HG03457 (cell line): ENCODE measurements around the gene UMODL1.
"Not testable (repeated sequence)": the region's sequence is repeated elsewhere in the genome, so short reads cannot be mapped to it uniquely, and the experiment has no call there.

Source experiments
- ATAC-seq: cut with Tn5 transposase; IDR thresholded peaks from one replicate; pipeline ENCODE4 v1.9.1; 2021; ENCODE audit warnings: moderate number of reproducible peaks; ENCODE audit not compliant: unreplicated experiment

UMODL1 gene

GRCh38 chr21:42161401-42161955 lies 90.4 kb downstream of the UMODL1 start:
- no peak for ATAC-seq

- no peak for ATAC-seq
Observed at GRCh38 chr21:42161956-42162681, 91.0 kb downstream of the UMODL1 start.

GRCh38 chr21:42162831-42163510 lies 91.9 kb downstream of the UMODL1 start:
- no peak for ATAC-seq

GRCh38 chr21:42163511-42163863 lies 92.4 kb downstream of the UMODL1 start:
- no peak for ATAC-seq

- ATAC-seq = no peak
Observed at GRCh38 chr21:42164064-42164789, 93.1 kb downstream of the UMODL1 start.

GRCh38 chr21:42164818-42165217 lies 93.7 kb downstream of the UMODL1 start:
- no peak for ATAC-seq

GRCh38 chr21:42165901-42166300 lies 94.8 kb downstream of the UMODL1 start:
- no peak for ATAC-seq

GRCh38 chr21:42169758-42170157 lies 98.6 kb downstream of the UMODL1 start:
- ATAC-seq = no peak

- ATAC-seq = no peak
Observed at GRCh38 chr21:42171091-42172053, 100.3 kb downstream of the UMODL1 start.

- ATAC-seq = no peak
Observed at GRCh38 chr21:42172596-42173483, 101.7 kb downstream of the UMODL1 start.

GRCh38 chr21:42174173-42174572 lies 103.1 kb downstream of the UMODL1 start:
- ATAC-seq = no peak

- ATAC-seq = no peak
Observed at GRCh38 chr21:42175110-42175710, 104.1 kb downstream of the UMODL1 start.

GRCh38 chr21:42176859-42177258 lies 105.7 kb downstream of the UMODL1 start:
- no peak for ATAC-seq

GRCh38 chr21:42179316-42179715 lies 108.2 kb downstream of the UMODL1 start:
- no peak for ATAC-seq

GRCh38 chr21:42180001-42180400 lies 108.9 kb downstream of the UMODL1 start:
- not testable (repeated sequence) for ATAC-seq

GRCh38 chr21:42182713-42183371 lies 111.7 kb downstream of the UMODL1 start:
- no peak for ATAC-seq

GRCh38 chr21:42183374-42184266 lies 112.5 kb downstream of the UMODL1 start:
- no peak for ATAC-seq

- no peak for ATAC-seq
Observed at GRCh38 chr21:42186591-42186990, 115.5 kb downstream of the UMODL1 start.
